GM23248 (cell line): ENCODE results near the gene CADM1.

Experiments used
- EZH2 ChIP-seq: fragments of 200-600 bp; sonication (generic); IDR thresholded peaks from 2 replicates; pipeline ENCODE4 v1.6.1; 2018; ENCODE audit warnings: antibody characterized with exemption, mild to moderate bottlenecking; ENCODE audit not compliant: insufficient read depth, poor library complexity, severe bottlenecking
- EZH2phosphoT487 ChIP-seq: fragments of 200-600 bp; sonication (generic); IDR thresholded peaks from 2 replicates; pipeline ENCODE4 v1.6.1; 2018; ENCODE audit warnings: antibody characterized with exemption, moderate library complexity, mild to moderate bottlenecking, low read depth; ENCODE audit not compliant: insufficient read depth

GRCh38 chr11:115501893-115502589 is 2.2 kb downstream of the CADM1 start:
- TF ChIP-seq EZH2, result peak; percentile 54
- TF ChIP-seq EZH2phosphoT487, result no peak
